T-helper 17 cell (primary cell): ENCODE data around the gene ZDHHC8. TPM values are rescaled to one million over a fixed set of nuclear protein-coding genes. Genes with fewer than 3 reads are reported as not detected.

Source experiments
- total RNA-seq, 4 donors: library from RNA in 2 of 4; stranded (reverse) in 2 of 4; gene quantifications; one replicate each; pipeline ENCODE4 v1.2.3 and lab custom pipeline; 2022 to 2026

Gene ZDHHC8
- total RNA-seq, 2 donors from 2014 or later = 60.1 to 75.8 TPM

Other genes starting within 250 kb of the ZDHHC8 start
- gene COMT, start 190.0 kb upstream of the ZDHHC8 start, total RNA-seq = 10 to 100 TPM; 28.2 to 37.3 TPM
- gene TXNRD2, start 190.0 kb upstream of the ZDHHC8 start, total RNA-seq = 10 to 100 TPM; 16.8 to 25.6 TPM
- gene ARVCF, start 115.0 kb upstream of the ZDHHC8 start, total RNA-seq = 1 to 10 TPM; 1.3 to 2.8 TPM
- gene TANGO2, start 110.7 kb upstream of the ZDHHC8 start, total RNA-seq = 10 to 100 TPM; 31.7 to 44.3 TPM
- gene DGCR8, start 51.6 kb upstream of the ZDHHC8 start, total RNA-seq = 10 to 100 TPM; 32.0 to 37.9 TPM
- gene RANBP1, start 15.7 kb upstream of the ZDHHC8 start, total RNA-seq = 10 to 100 TPM; 65.7 to 75.2 TPM
- gene TRMT2A, start 14.6 kb upstream of the ZDHHC8 start, total RNA-seq = 10 to 100 TPM; 77.1 to 85.5 TPM
- gene CCDC188, start 19.3 kb downstream of the ZDHHC8 start, total RNA-seq = 1 to 10 TPM in 1 of 2 donors, not detected in 1; 1.5 TPM
- gene RTN4R, start 136.5 kb downstream of the ZDHHC8 start, total RNA-seq = 1 to 10 TPM in 1 of 2 donors, under 1 TPM in 1; 0.68 to 2.1 TPM
- gene DGCR6L, start 188.3 kb downstream of the ZDHHC8 start, total RNA-seq = 10 to 100 TPM; 29.2 to 31.7 TPM